Measurements from ENCODE around the gene MND1.

DNA sequence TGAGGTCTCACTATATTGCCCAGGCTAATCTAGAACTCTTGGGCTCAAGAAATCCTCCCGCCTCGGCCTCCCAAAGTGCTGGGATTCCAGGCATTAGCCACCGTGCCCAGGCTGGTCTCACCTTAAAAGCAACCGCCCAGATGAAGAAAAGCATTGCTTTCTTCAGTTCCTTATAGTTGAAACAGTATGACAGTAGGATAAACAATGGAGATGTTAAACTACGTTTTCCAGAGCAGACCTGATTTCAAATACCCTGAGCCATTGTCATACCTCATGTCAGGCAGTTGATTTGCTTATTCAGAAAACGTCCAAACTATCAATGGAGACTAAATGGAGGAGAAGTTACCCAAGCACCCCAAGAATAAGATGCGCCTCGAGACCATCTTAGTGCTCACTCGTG is 95.3 kb downstream of the MND1 start:
- TF ChIP-seq, protein P1, sequence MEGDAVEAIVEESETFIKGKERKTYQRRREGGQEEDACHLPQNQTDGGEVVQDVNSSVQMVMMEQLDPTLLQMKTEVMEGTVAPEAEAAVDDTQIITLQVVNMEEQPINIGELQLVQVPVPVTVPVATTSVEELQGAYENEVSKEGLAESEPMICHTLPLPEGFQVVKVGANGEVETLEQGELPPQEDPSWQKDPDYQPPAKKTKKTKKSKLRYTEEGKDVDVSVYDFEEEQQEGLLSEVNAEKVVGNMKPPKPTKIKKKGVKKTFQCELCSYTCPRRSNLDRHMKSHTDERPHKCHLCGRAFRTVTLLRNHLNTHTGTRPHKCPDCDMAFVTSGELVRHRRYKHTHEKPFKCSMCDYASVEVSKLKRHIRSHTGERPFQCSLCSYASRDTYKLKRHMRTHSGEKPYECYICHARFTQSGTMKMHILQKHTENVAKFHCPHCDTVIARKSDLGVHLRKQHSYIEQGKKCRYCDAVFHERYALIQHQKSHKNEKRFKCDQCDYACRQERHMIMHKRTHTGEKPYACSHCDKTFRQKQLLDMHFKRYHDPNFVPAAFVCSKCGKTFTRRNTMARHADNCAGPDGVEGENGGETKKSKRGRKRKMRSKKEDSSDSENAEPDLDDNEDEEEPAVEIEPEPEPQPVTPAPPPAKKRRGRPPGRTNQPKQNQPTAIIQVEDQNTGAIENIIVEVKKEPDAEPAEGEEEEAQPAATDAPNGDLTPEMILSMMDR (IDR thresholded peaks at IDR 0.05) = no peak
- no peak for TF ChIP-seq POLR2A (IDR thresholded peaks at IDR 0.05)
